GM12801 (cell line): ENCODE results near the gene GNPDA1.

Experiments used
- CTCF ChIP-seq: IDR thresholded peaks from one replicate; pipeline ENCODE4 v1.5.1; 2011; ENCODE audit warnings: control low read depth; ENCODE audit not compliant: insufficient read length; ENCODE audit errors: extremely low read depth

The GNPDA1 gene

GRCh38 chr5:141960018-141960417 lies 52.8 kb downstream of the GNPDA1 start:
- no peak for TF ChIP-seq CTCF

GRCh38 chr5:141958546-141959172 lies 54.2 kb downstream of the GNPDA1 start:
- TF ChIP-seq CTCF: no peak

- no peak for TF ChIP-seq CTCF
Observed at GRCh38 chr5:141958113-141958512, 54.7 kb downstream of the GNPDA1 start, which contains the start of gene PCDH12. Gene PCDH12 (minus strand): TSS chr5:141958202. CDS start chr5:141957851, 351 bp downstream.

GRCh38 chr5:141957367-141957996 lies 55.3 kb downstream of the GNPDA1 start:
- TF ChIP-seq CTCF: no peak

DNA sequence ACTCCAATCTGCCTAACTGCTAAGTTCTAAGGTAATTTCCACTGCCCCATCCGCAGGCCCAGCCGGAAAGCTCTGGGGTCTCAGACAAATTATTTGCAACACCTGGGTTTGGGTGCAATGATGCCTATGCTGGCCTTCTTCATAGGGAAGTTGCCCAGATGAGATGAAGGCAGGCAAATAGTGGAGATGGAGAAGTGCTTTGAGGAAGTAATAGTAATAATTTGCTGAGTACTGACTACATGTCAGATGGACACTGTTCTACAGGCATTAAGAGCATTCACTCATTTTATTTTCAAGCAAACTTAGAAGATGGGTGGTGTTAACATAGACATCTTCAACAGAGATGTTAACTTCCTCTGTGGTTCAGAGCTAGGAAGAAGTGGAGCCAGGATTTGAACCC lies 58.6 kb downstream of the GNPDA1 start:
- no peak for TF ChIP-seq CTCF

DNA sequence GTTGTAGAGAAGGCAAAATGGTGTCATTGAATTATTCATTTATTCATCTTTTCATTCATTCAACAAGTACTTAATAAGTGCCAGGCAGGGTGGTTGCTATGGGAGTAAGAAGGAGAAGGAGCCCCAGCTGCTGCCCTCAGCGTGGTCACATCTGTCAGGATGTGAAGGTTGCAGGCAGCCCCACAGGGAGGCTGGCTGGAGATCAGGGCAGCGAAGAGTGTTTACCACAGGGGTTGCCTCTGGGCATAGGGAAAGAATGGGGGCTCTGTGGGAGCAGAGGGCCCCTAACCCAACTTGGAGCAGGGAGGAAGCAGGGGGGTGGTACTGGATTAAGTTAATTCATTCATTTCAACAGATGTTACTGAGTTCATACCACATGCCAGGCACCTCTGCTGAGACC lies 60.8 kb downstream of the GNPDA1 start:
- TF ChIP-seq CTCF: no peak

DNA sequence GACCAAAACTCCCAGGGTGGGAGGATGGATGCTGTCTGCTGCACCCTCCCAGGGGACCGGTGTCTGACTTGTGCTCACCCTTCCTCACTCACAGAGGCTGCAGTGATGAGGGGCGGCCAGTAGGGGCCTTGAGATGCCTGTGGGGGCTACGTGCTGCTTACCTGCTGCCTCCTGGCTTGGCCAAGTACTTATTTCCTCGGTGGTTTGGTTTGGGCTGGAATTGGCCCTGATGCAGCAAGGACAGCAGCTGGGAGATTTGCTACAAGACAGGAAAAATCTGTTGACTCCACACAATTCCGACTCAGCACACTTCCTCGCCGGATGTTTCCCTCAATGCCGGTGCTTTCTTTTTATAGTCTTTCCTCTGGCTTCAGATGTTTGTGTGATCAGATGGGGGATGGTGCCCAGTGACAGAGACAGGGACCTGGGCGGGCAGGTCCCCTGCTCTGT lies 61.5 kb downstream of the GNPDA1 start:
- no peak for TF ChIP-seq CTCF
